GM12878 (cell line): ENCODE data around the gene ACTR8. TPM values are rescaled to one million over a fixed set of nuclear protein-coding genes. Genes with fewer than 3 reads are reported as not detected.

Source experiments
- ATAC-seq: fragments of 200-7000 bp; cut with Tn5 transposase; 3 replicates; pipeline ENCODE4 v1.9.1; 2020; ENCODE audit warnings: mild to moderate bottlenecking, moderate library complexity
- BruUV-seq: library from RNA; stranded (reverse); fragments of 400-500 nt; replicated peaks from 2 replicates; lab custom pipeline; 2021; lab: Mats Ljungman, UMichigan
- CTCF ChIA-PET: fragments of 300-600 bp; sonication (Branson Sonifier 250); formaldehyde crosslinking; extraction: SDS; loops from one replicate; lab custom pipeline; 2021; ENCODE audit warnings: inconsistent platforms; lab: Yijun Ruan, JAX
- POLR2A ChIA-PET: fragments of 350-600 bp; formaldehyde crosslinking; extraction: SDS; loops from one replicate; lab custom pipeline; 2021; ENCODE audit warnings: inconsistent platforms; lab: Charles Lee
- RAD21 ChIA-PET: fragments of 300-600 bp; sonication (Branson Sonifier 250); formaldehyde crosslinking; loops from one replicate; lab custom pipeline; 2023; ENCODE audit warnings: antibody characterized with exemption; ENCODE audit not compliant: unreplicated experiment; lab: Charles Lee
- SMC1A ChIA-PET: fragments of 300-600 bp; sonication (Branson Sonifier 250); formaldehyde crosslinking; loops from one replicate; lab custom pipeline; 2023; ENCODE audit not compliant: unreplicated experiment, uncharacterized antibody; lab: Charles Lee
- DNase-seq: peaks from one replicate; pipeline ENCODE4 v3.0.0-alpha.2; 2011; ENCODE audit warnings: low read depth, low spot score
- FAIRE-seq: peaks from 3 replicates; lab custom pipeline; 2011; peaks lifted over from hg19 to GRCh38; lab: Jason Lieb, UNC
- H2AFZ ChIP-seq: 2 replicates; pipeline ENCODE4 v1.6.0; 2011; ENCODE audit warnings: low read depth, low read length, control low read depth; ENCODE audit not compliant: control insufficient read depth
- H3K27ac ChIP-seq: 2 replicates; pipeline ENCODE4 v1.5.1; 2011; ENCODE audit warnings: control low read depth; ENCODE audit not compliant: control insufficient read depth, insufficient read depth
- H3K27me3 ChIP-seq, 2 experiments: replicated peaks in 1 of 2; 2 replicates each; pipeline versions ENCODE4 v1.6.0 to v1.6.1; 2011; ENCODE audit warnings: low read length in 1 of 2; ENCODE audit not compliant: control insufficient read depth in 2 of 2, insufficient read depth in 2 of 2
- H3K36me3 ChIP-seq, 2 experiments: 2 replicates each; pipeline ENCODE4 v1.5.1; 2011; ENCODE audit warnings: low read length in 1 of 2; ENCODE audit not compliant: control insufficient read depth in 2 of 2, insufficient read depth in 2 of 2
- H3K4me1 ChIP-seq: 2 replicates; pipeline ENCODE4 v1.6.1; 2011; ENCODE audit warnings: mild to moderate bottlenecking, low read length, moderate library complexity, mixed read lengths; ENCODE audit not compliant: control insufficient read depth, insufficient read depth
- H3K4me2 ChIP-seq: 2 replicates; pipeline ENCODE4 v1.6.0; 2011; ENCODE audit warnings: control low read depth; ENCODE audit not compliant: control insufficient read depth, insufficient read depth
- H3K4me3 ChIP-seq: fragments of 200-600 bp; sonication (generic); 2 replicates; pipeline ENCODE4 v1.5.1; 2016
- H3K79me2 ChIP-seq: 2 replicates; pipeline ENCODE4 v1.6.0; 2011; ENCODE audit warnings: low read length; ENCODE audit not compliant: control insufficient read depth, insufficient read depth
- H3K9ac ChIP-seq: 2 replicates; pipeline ENCODE4 v1.8.0; 2011; ENCODE audit warnings: low read length, control low read depth, mixed read lengths; ENCODE audit not compliant: control insufficient read depth, insufficient read depth
- H3K9me3 ChIP-seq: replicated peaks from 3 replicates; pipeline ENCODE4 v1.5.1; 2011; ENCODE audit warnings: mild to moderate bottlenecking, low read length; ENCODE audit not compliant: control insufficient read depth, insufficient read depth
- H4K20me1 ChIP-seq: 2 replicates; pipeline ENCODE4 v1.6.0; 2011; ENCODE audit not compliant: control insufficient read depth, insufficient read depth
- E2F4 ChIP-seq: IDR thresholded peaks from 2 replicates; pipeline ENCODE4 v1.6.1; 2012; ENCODE audit warnings: low read depth, low read length, improper control_type of control experiment
- ESRRA ChIP-seq: IDR thresholded peaks from 2 replicates; pipeline ENCODE4 v1.6.1; 2012; ENCODE audit warnings: mild to moderate bottlenecking, low read length, improper control_type of control experiment
- HDGF ChIP-seq: fragments of 450-650 bp; IDR thresholded peaks from 2 replicates; pipeline ENCODE4 v1.6.1; 2016; ENCODE audit warnings: antibody characterized with exemption
- IKZF1 ChIP-seq: fragments of 450-650 bp; conservative IDR thresholded peaks from 2 replicates; pipeline ENCODE4 v1.6.1; 2017; ENCODE audit warnings: antibody characterized with exemption, mild to moderate bottlenecking
- IRF4 ChIP-seq: IDR thresholded peaks from 2 replicates; pipeline ENCODE4 v1.6.1; 2011; ENCODE audit warnings: low read depth, low read length
- LARP7 ChIP-seq: fragments of 450-650 bp; IDR thresholded peaks from 2 replicates; pipeline ENCODE4 v1.6.1; 2017; ENCODE audit warnings: mild to moderate bottlenecking
- MLLT1 ChIP-seq: fragments of 450-650 bp; IDR thresholded peaks from 2 replicates; pipeline ENCODE4 v1.6.1; 2016; ENCODE audit warnings: mild to moderate bottlenecking
- MXI1 ChIP-seq: fragments of 150-350 bp; IDR thresholded peaks from 2 replicates; pipeline ENCODE4 v1.6.1; 2011; ENCODE audit warnings: low read depth, mild to moderate bottlenecking, inconsistent platforms, low read length, improper control_type of control experiment
- RB1 ChIP-seq: fragments of 450-650 bp; formaldehyde crosslinking; IDR thresholded peaks from 2 replicates; pipeline ENCODE4 v1.6.1; 2017; ENCODE audit warnings: mild to moderate bottlenecking, borderline replicate concordance
- RELA ChIP-seq: fragments of 450-650 bp; IDR thresholded peaks from 2 replicates; pipeline ENCODE4 v1.8.0; 2014; ENCODE audit warnings: borderline replicate concordance; ENCODE audit not compliant: partially characterized antibody
- SIN3A ChIP-seq: IDR thresholded peaks from 2 replicates; pipeline ENCODE4 v1.6.1; 2012; ENCODE audit warnings: low read depth, low read length, improper control_type of control experiment
- STAT3 ChIP-seq: IDR thresholded peaks from 2 replicates; pipeline ENCODE4 v1.6.1; 2011; ENCODE audit warnings: low read depth, low read length, improper control_type of control experiment
- SUPT20H ChIP-seq: IDR thresholded peaks from 2 replicates; pipeline ENCODE4 v1.6.1; 2011; ENCODE audit warnings: low read depth, mild to moderate bottlenecking, low read length, moderate library complexity, borderline replicate concordance; ENCODE audit not compliant: control insufficient read depth
- YBX1 ChIP-seq: fragments of 450-650 bp; IDR thresholded peaks from 2 replicates; pipeline ENCODE4 v1.6.1; 2016; ENCODE audit warnings: antibody characterized with exemption
- ZBED1 ChIP-seq: IDR thresholded peaks from 2 replicates; pipeline ENCODE4 v1.6.1; 2016; ENCODE audit warnings: borderline replicate concordance
- ZZZ3 ChIP-seq: IDR thresholded peaks from 2 replicates; pipeline ENCODE4 v1.6.1; 2011; ENCODE audit warnings: low read depth; ENCODE audit not compliant: control insufficient read depth, insufficient read length
- WGBS: methylation state at CpG from one replicate; pipeline ENCODE4 v1.1.6; 2016; ENCODE audit warnings: low lambda C conversion rate; ENCODE audit not compliant: insufficient replicate concordance, insufficient coverage; ENCODE audit errors: missing lambda C conversion rate; 5-methylcytosine and 5-hydroxymethylcytosine counted together
- in situ Hi-C: fragments of 300-500 bp; cut with MboI; formaldehyde crosslinking; loops from 9 replicates; pipeline ENCODE4 v1.14.3; 2018; ENCODE audit warnings: mixed read lengths
- intact Hi-C: fragments of 100-400 bp; cut with micrococcal nuclease; formaldehyde crosslinking; loops from one replicate; pipeline ENCODE4 v1.14.2; 2022; ENCODE audit not compliant: unreplicated experiment
- polyA plus RNA-seq, 11 experiments: library from polyadenylated mRNA; depleted of rRNA in 4 of 11; unstranded in 6 of 11; stranded (reverse) in 5 of 11; fragments of >200 nt; fragmentation: Nextera tagmentation in 4 of 11; fragmentation: Illumina TruSeq in 1 of 11; extraction: Ambion mirVana in 4 of 11; extraction: Trizol in 1 of 11; gene quantifications; 1 replicate in 1 of 11; 2 replicates in 10 of 11; pipeline versions ENCODE4 v1.2.1 to v1.2.3, GENCODE V29; 2011 to 2016; ENCODE audit warnings: inconsistent platforms in 2 of 11, missing spikeins in 2 of 11, low read depth in 1 of 11
- total RNA-seq, 4 experiments: library from RNA; depleted of rRNA in 3 of 4; stranded (reverse); fragments of >200 nt in 3 of 4; fragmentation: Illumina TruSeq in 1 of 4; extraction: Trizol in 1 of 4; gene quantifications; 2 replicates each; pipeline versions ENCODE4 v1.2.1 to v1.2.3, GENCODE V29; 2013 to 2021

The ACTR8 gene
- total and polyA plus RNA-seq, 10 of the 15 experiments (the other 5 are each of a cell fraction or from before 2014, with no cell fraction given), result 5.3 to 35.7 (median 26.4) TPM

- DNase-seq (no peak), FAIRE-seq (no peak), ATAC-seq (no peak)
- Histone ChIP-seq H3K79me2 (no peaks in the 10 kb centered on the region), H3K4me2 (no peak overlapping the region), H2AFZ (no peak overlapping the region), H4K20me1 (no peaks in the 10 kb centered on the region), H3K27me3 (no peaks in the 10 kb centered on the region), H3K4me1 (peaks cover 4% of the 10 kb centered on the region), H3K9ac (no peak overlapping the region), H3K27ac (no peak overlapping the region), H3K9me3 (no peaks in the 10 kb centered on the region), H3K4me3 (no peak overlapping the region), H3K36me3 (peaks cover 0 to 10% of the 10 kb centered on the region in 2 experiments; a peak in 3 of 4 replicates)
- 96% methylated on average over 3 of the region's 3 CpGs for WGBS
- ChIA-PET SMC1A (interaction anchor here (2.5 kb wide), 1 partner anchor 132 kb away, joined by 7 read pairs; no protein-coding TSS in a partner anchor), CTCF (interaction anchor here (1.5 to 2.6 kb wide), 2 partner anchors 15 to 134 kb away, joined by 6 to 15 read pairs; no protein-coding TSS in a partner anchor), POLR2A (no interaction called here), RAD21 (no interaction called here)
- BruUV-seq, result no TSS peak
- intact Hi-C loops, result no loop called here
- TF ChIP-seq MXI1 (no peak), IKZF1 (no peak), E2F4 (no peak), ZZZ3 (no peak), YBX1 (no peak), RB1 (no peak), SIN3A (no peak), HDGF (no peak), ESRRA (no peak), LARP7 (no peak), SUPT20H (no peak), IRF4 (no peak), ZBED1 (no peak), STAT3 (no peak), RELA (no peak), MLLT1 (no peak)
- in situ Hi-C loops, result no loop called here
Measured at GRCh38 chr3:53862241-53862640, 19.7 kb downstream of the ACTR8 start.
